Regular cardiac myocyte (primary cell): ENCODE data around the gene SLC12A7. TPM values are rescaled to one million over a fixed set of nuclear protein-coding genes. Genes with fewer than 3 reads are reported as not detected.

Source experiments
- total RNA-seq: library from RNA; depleted of rRNA; stranded (reverse); fragments of >200 nt; gene quantifications from 2 replicates; pipeline ENCODE4 v1.2.3, GENCODE V29; 2014

Gene SLC12A7
- total RNA-seq = 11.5 and 19.4 TPM in 2 replicates

DNA sequence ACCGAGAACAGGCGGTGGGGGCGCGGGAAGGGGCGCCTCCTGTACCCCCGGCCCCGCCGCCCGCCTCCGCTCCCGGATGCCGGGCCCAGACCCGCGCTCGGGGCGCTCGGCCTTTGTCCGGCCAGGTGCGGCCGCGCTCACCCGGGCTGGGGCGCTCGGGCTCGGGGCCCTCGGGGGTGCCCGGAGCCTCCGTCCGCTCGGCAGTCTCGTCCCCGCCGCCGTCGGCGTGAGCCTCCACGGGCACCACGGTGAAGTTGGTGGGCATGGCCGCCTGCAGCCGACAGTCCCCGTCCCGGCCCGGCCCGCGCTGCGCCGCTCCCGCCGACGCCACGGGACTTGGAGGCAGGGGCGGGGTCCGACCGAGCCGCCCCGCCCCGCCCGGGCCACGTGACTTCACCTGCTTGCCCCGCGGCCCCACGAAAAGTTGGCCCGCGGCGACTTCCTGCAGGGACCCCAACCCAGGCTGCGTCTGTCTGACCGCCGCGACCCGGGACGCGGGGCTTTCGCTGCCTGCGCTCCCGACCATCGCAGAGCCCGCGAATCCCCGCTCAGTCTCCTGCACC lies at the start of gene SLC12A7:
TSS of gene SLC12A7 (minus strand) at position 337 of the 563 bp plus-strand sequence. CDS start at position 265, 72 bp downstream.

DNA sequence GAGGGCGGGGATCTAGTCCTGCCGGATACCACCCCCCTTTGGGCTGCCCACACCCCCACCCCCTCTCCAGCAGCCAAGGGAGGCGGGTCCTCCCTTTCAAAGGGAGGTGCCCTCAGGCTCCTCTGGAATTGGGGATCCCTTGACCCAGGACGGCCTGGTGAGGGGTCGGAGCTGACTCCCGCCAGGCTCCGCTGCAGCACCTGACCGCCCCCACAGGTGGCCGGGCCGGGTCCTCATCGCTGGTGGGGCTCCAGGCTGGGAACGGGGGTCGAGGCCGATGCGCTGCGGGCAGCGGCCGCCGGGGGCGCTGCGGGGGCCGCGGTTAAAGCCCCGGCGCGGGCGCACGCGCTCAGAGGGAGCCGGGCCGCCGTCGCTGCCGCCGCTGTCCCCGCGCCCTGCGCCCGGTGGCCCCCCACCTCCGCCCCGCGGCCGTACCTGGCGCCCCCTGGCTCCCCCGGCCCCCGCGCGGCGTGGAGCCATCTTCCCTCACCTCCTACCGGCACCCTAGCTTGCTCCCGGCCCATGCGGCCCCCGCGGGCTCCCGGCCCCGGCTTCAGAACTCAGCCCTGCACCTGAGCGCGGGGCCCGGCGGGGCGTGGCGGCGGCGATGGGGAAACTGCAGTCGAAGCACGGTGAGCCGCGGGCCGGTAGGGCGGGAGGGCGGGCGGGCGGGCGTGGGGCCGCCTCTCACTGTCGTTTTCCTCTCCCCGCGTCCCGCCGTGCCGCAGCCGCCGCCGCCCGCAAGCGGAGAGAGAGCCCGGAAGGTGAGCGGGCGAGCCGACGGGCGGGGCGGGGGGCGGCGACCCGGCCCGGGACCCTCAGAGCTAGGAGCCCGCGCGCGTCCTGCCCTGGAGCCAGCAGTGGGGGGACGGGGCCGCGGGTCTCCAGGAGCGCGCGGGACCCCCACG lies 103.2 kb downstream of the SLC12A7 start, which contains the start of gene NKD2:
TSS of gene NKD2 (plus strand) at position 352 of the 908 bp plus-strand sequence. CDS start at position 608, 256 bp downstream.

Other genes starting within 250 kb of the SLC12A7 start
- 35.8 and 51.2 TPM in 2 replicates for gene BRD9, start 219.3 kb downstream of the SLC12A7 start, total RNA-seq
- 7.0 and 73.8 TPM in 2 replicates for gene TRIP13, start 219.2 kb downstream of the SLC12A7 start, total RNA-seq
- gene NKD2, start 103.3 kb downstream of the SLC12A7 start, total RNA-seq = 1.2 and 9.3 TPM in 2 replicates
- not detected in 2 replicates for gene SLC6A19, start 89.5 kb upstream of the SLC12A7 start, total RNA-seq
- gene SLC6A18, start 113.3 kb upstream of the SLC12A7 start, total RNA-seq = not detected in 2 replicates
- not detected in 2 replicates for gene TERT, start 183.0 kb upstream of the SLC12A7 start, total RNA-seq
- 300 and 367 TPM in 2 replicates for gene CLPTM1L, start 233.0 kb upstream of the SLC12A7 start, total RNA-seq